GM23338 (cell line): Measurements from ENCODE around the gene RASSF4. TPM values are rescaled to one million over a fixed set of nuclear protein-coding genes. Genes with fewer than 3 reads are reported as not detected.

Experiments used
- ATAC-seq: fragments of 200-7000 bp; cut with Tn5 transposase; 3 replicates; pipeline ENCODE4 v1.9.1; 2020
- DNase-seq: peaks from one replicate; pipeline ENCODE4 v3.0.0-alpha.2; 2015; ENCODE audit warnings: low spot score
- H2AFZ ChIP-seq: fragments of 200-600 bp; sonication (generic); 2 replicates; pipeline ENCODE4 v1.8.0; 2016; ENCODE audit warnings: antibody characterized with exemption, mild to moderate bottlenecking, moderate library complexity
- H3F3A ChIP-seq: fragments of 200-600 bp; sonication (generic); replicated peaks from 2 replicates; pipeline ENCODE4 v1.8.0; 2017; ENCODE audit warnings: antibody characterized with exemption, mixed run types, low read depth
- H3K27ac ChIP-seq: fragments of 200-600 bp; sonication (generic); 2 replicates; pipeline ENCODE4 v1.6.1; 2016; ENCODE audit warnings: low read depth
- H3K27me3 ChIP-seq: fragments of 200-600 bp; sonication (generic); 2 replicates; pipeline ENCODE4 v1.8.0; 2016; ENCODE audit warnings: mild to moderate bottlenecking, mixed run types, moderate library complexity; ENCODE audit not compliant: insufficient read depth
- H3K36me3 ChIP-seq: fragments of 200-600 bp; sonication (generic); 2 replicates; pipeline ENCODE4 v1.8.0; 2016; ENCODE audit warnings: mild to moderate bottlenecking; ENCODE audit not compliant: insufficient read depth
- H3K4me1 ChIP-seq: fragments of 200-600 bp; sonication (generic); 2 replicates; pipeline ENCODE4 v1.8.0; 2016; ENCODE audit warnings: mild to moderate bottlenecking, moderate library complexity; ENCODE audit not compliant: insufficient read depth
- H3K4me2 ChIP-seq: fragments of 200-600 bp; sonication (generic); 2 replicates; pipeline ENCODE4 v1.7.1; 2017; ENCODE audit warnings: mixed run types
- H3K4me3 ChIP-seq: fragments of 200-600 bp; sonication (generic); 2 replicates; pipeline ENCODE4 v1.6.1; 2016; ENCODE audit warnings: mixed run types
- H3K79me2 ChIP-seq: fragments of 200-600 bp; sonication (generic); replicated peaks from 2 replicates; pipeline ENCODE4 v1.8.0; 2017; ENCODE audit warnings: mild to moderate bottlenecking; ENCODE audit not compliant: insufficient read depth
- H3K9me2 ChIP-seq: fragments of 200-600 bp; sonication (generic); 2 replicates; pipeline ENCODE4 v1.8.0; 2017; ENCODE audit not compliant: insufficient read depth
- H4K20me1 ChIP-seq: fragments of 200-600 bp; sonication (generic); replicated peaks from 2 replicates; pipeline ENCODE4 v1.8.0; 2017; ENCODE audit warnings: mild to moderate bottlenecking; ENCODE audit not compliant: insufficient read depth
- H3K27ac Mint-ChIP-seq: 2 replicates; pipeline ENCODE4 v1.8.0; 2020; ENCODE audit warnings: inconsistent platforms, mild to moderate bottlenecking, moderate library complexity, mixed read lengths
- H3K27me3 Mint-ChIP-seq: 3 replicates; pipeline ENCODE4 v1.8.0; 2022; ENCODE audit warnings: low read depth, mild to moderate bottlenecking, moderate library complexity, mixed read lengths, inconsistent platforms; ENCODE audit not compliant: insufficient read depth, poor library complexity
- H3K36me3 Mint-ChIP-seq: 3 replicates; pipeline ENCODE4 v1.8.0; 2021; ENCODE audit warnings: low read depth, mild to moderate bottlenecking, inconsistent platforms, moderate library complexity, mixed read lengths
- H3K4me1 Mint-ChIP-seq: 3 replicates; pipeline ENCODE4 v1.8.0; 2020; ENCODE audit warnings: mild to moderate bottlenecking, inconsistent platforms, mixed read lengths
- H3K4me3 Mint-ChIP-seq: 3 replicates; pipeline ENCODE4 v1.8.0; 2021; ENCODE audit warnings: moderate library complexity, mild to moderate bottlenecking, inconsistent platforms, mixed read lengths
- H3K9me3 Mint-ChIP-seq: 3 replicates; pipeline ENCODE4 v1.8.0; 2020; ENCODE audit warnings: moderate library complexity, mild to moderate bottlenecking, inconsistent platforms, mixed read lengths
- CREB1 ChIP-seq: fragments of 250-450 bp; sonication (Bioruptor Pico); IDR thresholded peaks from 2 replicates; pipeline ENCODE4 v1.5.0; 2020; ENCODE audit warnings: low read depth, mild to moderate bottlenecking, moderate library complexity
- EZH2phosphoT487 ChIP-seq: fragments of 200-600 bp; sonication (generic); IDR thresholded peaks from one replicate; pipeline ENCODE4 v1.8.1; 2018; ENCODE audit warnings: antibody characterized with exemption; ENCODE audit not compliant: unreplicated experiment
- NANOG ChIP-seq: IDR thresholded peaks from 2 replicates; pipeline ENCODE4 v1.6.1; 2016; ENCODE audit warnings: antibody characterized with exemption, borderline replicate concordance
- POLR2AphosphoS5 ChIP-seq: IDR thresholded peaks from 2 replicates; pipeline ENCODE4 v1.6.1; 2016; ENCODE audit warnings: antibody characterized with exemption, low read depth
- STAT1 ChIP-seq: IDR thresholded peaks from one replicate; pipeline ENCODE4 v1.6.1; 2016; ENCODE audit warnings: antibody characterized with exemption; ENCODE audit not compliant: unreplicated experiment
- polyA plus RNA-seq: library from polyadenylated mRNA; unstranded; fragments of >200 nt; fragmentation: Nextera tagmentation; extraction: Ambion mirVana; gene quantifications from 2 replicates; pipeline ENCODE4 v1.2.1, GENCODE V29; 2016
- total RNA-seq: library from RNA; depleted of rRNA; stranded (reverse); fragments of >200 nt; shearing (Covaris generic); gene quantifications from 2 replicates; pipeline ENCODE4 v1.2.3, GENCODE V29; 2014; rRNA removed
- TF ChIP-seq, protein P1 (sequence below): fragments of 250-450 bp; sonication (Bioruptor Pico); IDR thresholded peaks from 2 replicates; pipeline ENCODE4 v1.5.0; 2020; ENCODE audit warnings: mild to moderate bottlenecking, moderate library complexity

The RASSF4 gene
- total and polyA plus RNA-seq, 2 experiments from 2014 or later = 12.4 to 13.6 TPM

DNA sequence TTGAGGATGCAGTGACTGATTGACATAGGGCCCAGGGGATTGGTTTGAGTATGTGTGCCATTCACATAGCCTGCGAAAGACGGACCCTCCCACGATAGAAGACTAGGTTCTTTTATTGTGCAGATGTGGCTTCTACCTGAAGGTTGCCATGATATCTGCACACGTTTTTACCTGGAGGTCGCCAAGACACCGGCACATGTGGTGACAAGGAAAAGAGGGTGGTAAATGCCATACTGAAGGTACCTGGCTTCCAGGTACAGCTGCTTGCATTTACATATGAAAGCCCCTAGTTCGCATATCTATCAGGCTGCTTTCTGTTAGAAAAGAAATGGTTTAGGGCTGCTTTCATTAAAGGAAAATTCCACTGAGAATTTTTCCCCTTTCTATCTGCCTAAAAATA lies 84.7 kb downstream of the RASSF4 start:
- no peaks in the 10 kb centered on the region; the same call in 2 of the 3 replicates for H3K9me3 Mint-ChIP-seq
- Histone ChIP-seq H3K4me1 (peaks cover 21% of the 10 kb centered on the region), H4K20me1 (no peaks in the 10 kb centered on the region), H3K4me3 (peak overlapping the region; percentile 20; the same call in 1 of the 2 replicates), H3K27me3 (no peaks in the 10 kb centered on the region), H3K9me2 (no peaks in the 10 kb centered on the region), H3K36me3 (no peaks in the 10 kb centered on the region), H3K27ac (peak overlapping the region; percentile 79), H3F3A (no peaks in the 10 kb centered on the region), H3K79me2 (no peaks in the 10 kb centered on the region), H3K4me2 (peak overlapping the region; percentile 59), H2AFZ (peak overlapping the region; percentile 4; the same call in 1 of the 2 replicates)
- TF ChIP-seq EZH2phosphoT487 = no peak
- no peak for TF ChIP-seq STAT1
- TF ChIP-seq NANOG = no peak
- TF ChIP-seq CREB1 = no peak
- TF ChIP-seq POLR2AphosphoS5 = 0 out of 2 replicates have a peak, but pooled peaks have one; percentile 35
- TF ChIP-seq, protein P1, sequence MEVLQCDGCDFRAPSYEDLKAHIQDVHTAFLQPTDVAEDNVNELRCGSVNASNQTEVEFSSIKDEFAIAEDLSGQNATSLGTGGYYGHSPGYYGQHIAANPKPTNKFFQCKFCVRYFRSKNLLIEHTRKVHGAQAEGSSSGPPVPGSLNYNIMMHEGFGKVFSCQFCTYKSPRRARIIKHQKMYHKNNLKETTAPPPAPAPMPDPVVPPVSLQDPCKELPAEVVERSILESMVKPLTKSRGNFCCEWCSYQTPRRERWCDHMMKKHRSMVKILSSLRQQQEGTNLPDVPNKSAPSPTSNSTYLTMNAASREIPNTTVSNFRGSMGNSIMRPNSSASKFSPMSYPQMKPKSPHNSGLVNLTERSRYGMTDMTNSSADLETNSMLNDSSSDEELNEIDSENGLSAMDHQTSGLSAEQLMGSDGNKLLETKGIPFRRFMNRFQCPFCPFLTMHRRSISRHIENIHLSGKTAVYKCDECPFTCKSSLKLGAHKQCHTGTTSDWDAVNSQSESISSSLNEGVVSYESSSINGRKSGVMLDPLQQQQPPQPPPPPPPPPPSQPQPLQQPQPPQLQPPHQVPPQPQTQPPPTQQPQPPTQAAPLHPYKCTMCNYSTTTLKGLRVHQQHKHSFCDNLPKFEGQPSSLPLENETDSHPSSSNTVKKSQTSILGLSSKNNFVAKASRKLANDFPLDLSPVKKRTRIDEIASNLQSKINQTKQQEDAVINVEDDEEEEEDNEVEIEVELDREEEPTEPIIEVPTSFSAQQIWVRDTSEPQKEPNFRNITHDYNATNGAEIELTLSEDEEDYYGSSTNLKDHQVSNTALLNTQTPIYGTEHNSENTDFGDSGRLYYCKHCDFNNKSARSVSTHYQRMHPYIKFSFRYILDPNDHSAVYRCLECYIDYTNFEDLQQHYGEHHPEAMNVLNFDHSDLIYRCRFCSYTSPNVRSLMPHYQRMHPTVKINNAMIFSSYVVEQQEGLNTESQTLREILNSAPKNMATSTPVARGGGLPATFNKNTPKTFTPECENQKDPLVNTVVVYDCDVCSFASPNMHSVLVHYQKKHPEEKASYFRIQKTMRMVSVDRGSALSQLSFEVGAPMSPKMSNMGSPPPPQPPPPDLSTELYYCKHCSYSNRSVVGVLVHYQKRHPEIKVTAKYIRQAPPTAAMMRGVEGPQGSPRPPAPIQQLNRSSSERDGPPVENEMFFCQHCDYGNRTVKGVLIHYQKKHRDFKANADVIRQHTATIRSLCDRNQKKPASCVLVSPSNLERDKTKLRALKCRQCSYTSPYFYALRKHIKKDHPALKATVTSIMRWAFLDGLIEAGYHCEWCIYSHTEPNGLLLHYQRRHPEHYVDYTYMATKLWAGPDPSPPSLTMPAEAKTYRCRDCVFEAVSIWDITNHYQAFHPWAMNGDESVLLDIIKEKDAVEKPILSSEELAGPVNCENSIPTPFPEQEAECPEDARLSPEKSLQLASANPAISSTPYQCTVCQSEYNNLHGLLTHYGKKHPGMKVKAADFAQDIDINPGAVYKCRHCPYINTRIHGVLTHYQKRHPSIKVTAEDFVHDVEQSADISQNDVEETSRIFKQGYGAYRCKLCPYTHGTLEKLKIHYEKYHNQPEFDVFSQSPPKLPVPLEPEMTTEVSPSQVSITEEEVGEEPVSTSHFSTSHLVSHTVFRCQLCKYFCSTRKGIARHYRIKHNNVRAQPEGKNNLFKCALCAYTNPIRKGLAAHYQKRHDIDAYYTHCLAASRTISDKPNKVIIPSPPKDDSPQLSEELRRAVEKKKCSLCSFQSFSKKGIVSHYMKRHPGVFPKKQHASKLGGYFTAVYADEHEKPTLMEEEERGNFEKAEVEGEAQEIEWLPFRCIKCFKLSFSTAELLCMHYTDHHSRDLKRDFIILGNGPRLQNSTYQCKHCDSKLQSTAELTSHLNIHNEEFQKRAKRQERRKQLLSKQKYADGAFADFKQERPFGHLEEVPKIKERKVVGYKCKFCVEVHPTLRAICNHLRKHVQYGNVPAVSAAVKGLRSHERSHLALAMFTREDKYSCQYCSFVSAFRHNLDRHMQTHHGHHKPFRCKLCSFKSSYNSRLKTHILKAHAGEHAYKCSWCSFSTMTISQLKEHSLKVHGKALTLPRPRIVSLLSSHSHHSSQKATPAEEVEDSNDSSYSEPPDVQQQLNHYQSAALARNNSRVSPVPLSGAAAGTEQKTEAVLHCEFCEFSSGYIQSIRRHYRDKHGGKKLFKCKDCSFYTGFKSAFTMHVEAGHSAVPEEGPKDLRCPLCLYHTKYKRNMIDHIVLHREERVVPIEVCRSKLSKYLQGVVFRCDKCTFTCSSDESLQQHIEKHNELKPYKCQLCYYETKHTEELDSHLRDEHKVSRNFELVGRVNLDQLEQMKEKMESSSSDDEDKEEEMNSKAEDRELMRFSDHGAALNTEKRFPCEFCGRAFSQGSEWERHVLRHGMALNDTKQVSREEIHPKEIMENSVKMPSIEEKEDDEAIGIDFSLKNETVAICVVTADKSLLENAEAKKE = peak; percentile 76
- peaks cover 3% of the 10 kb centered on the region for H3K27me3 Mint-ChIP-seq
- peak overlapping the region; percentile 42 for H3K4me3 Mint-ChIP-seq
- ATAC-seq = peak; percentile 98
- H3K27ac Mint-ChIP-seq = peak overlapping the region; percentile 86
- H3K4me1 Mint-ChIP-seq = peaks cover 28% of the 10 kb centered on the region
- H3K36me3 Mint-ChIP-seq = no peaks in the 10 kb centered on the region
- DNase-seq = peak; percentile 84

Other genes with a start within 250 kb of the RASSF4 start
- not detected in 2 replicates for gene TMEM72, start 48.5 kb upstream of the RASSF4 start, total RNA-seq
- gene TMEM72, start 48.5 kb upstream of the RASSF4 start, polyA plus RNA-seq = not detected in 2 replicates
- gene DEPP1, start 19.0 kb downstream of the RASSF4 start, total RNA-seq = 0.12 and 1.3 TPM in 2 replicates
- gene DEPP1, start 19.0 kb downstream of the RASSF4 start, polyA plus RNA-seq = 0.37 TPM in 2 replicates
- gene ZNF22, start 41.1 kb downstream of the RASSF4 start, total RNA-seq = 38.7 and 40.5 TPM in 2 replicates
- gene ZNF22, start 41.1 kb downstream of the RASSF4 start, polyA plus RNA-seq = 72.8 and 81.8 TPM in 2 replicates